GM19238 (cell line): ENCODE measurements around the gene HEPACAM2.

ENCODE experiments used
- DNase-seq: peaks from one replicate; pipeline ENCODE4 v3.0.0; 2011; ENCODE audit warnings: low spot score; ENCODE audit not compliant: insufficient read length

HEPACAM2 gene

GRCh38 chr7:93226310-93226709 lies at the start of gene HEPACAM2:
HEPACAM2 (minus strand) TSS chr7:93226469.
- no peak for DNase-seq

GRCh38 chr7:93265220-93265619 lies 39.0 kb upstream of the HEPACAM2 start:
- no peak for DNase-seq

GRCh38 chr7:93262535-93262934 lies 36.3 kb upstream of the HEPACAM2 start:
- DNase-seq: no peak

- no peak for DNase-seq
Measured at GRCh38 chr7:93258661-93259060, 32.4 kb upstream of the HEPACAM2 start.

- DNase-seq: no peak
Measured at GRCh38 chr7:93249491-93250148, 23.4 kb upstream of the HEPACAM2 start.

- no peak for DNase-seq
Measured at GRCh38 chr7:93245525-93246432, 19.5 kb upstream of the HEPACAM2 start.

- DNase-seq: no peak
Measured at GRCh38 chr7:93242106-93242505, 15.8 kb upstream of the HEPACAM2 start.

- no peak for DNase-seq
Measured at GRCh38 chr7:93239824-93240223, 13.6 kb upstream of the HEPACAM2 start.

GRCh38 chr7:93238748-93239147 lies 12.5 kb upstream of the HEPACAM2 start:
- no peak for DNase-seq

GRCh38 chr7:93238131-93238530 lies 11.9 kb upstream of the HEPACAM2 start:
- DNase-seq: no peak

- no peak for DNase-seq
Measured at GRCh38 chr7:93235541-93235940, 9.3 kb upstream of the HEPACAM2 start.

- no peak for DNase-seq
Measured at GRCh38 chr7:93232673-93233018, 6.4 kb upstream of the HEPACAM2 start.

GRCh38 chr7:93231799-93232672 lies 5.8 kb upstream of the HEPACAM2 start, which contains the start of gene VPS50:
VPS50 (plus strand) TSS chr7:93232366; CDS start chr7:93232468, 102 bp downstream.
- peak; percentile 77 for DNase-seq

GRCh38 chr7:93231259-93231658 lies 5.0 kb upstream of the HEPACAM2 start:
- DNase-seq: no peak

- peak; percentile 6 for DNase-seq
Measured at GRCh38 chr7:93228302-93228701, 2.0 kb upstream of the HEPACAM2 start.

- DNase-seq: no peak
Measured at GRCh38 chr7:93219868-93220267, 6.4 kb downstream of the HEPACAM2 start.

GRCh38 chr7:93218997-93219827 lies 7.1 kb downstream of the HEPACAM2 start:
- DNase-seq: no peak

GRCh38 chr7:93212881-93213280 lies 13.4 kb downstream of the HEPACAM2 start:
- DNase-seq: no peak

- DNase-seq: no peak
Measured at GRCh38 chr7:93211228-93211818, 14.9 kb downstream of the HEPACAM2 start.

- DNase-seq: no peak
Measured at GRCh38 chr7:93205046-93205445, 21.2 kb downstream of the HEPACAM2 start.
